GM12878 (cell line): ENCODE results near the gene C7orf33. TPM values are rescaled to one million over a fixed set of nuclear protein-coding genes. Genes with fewer than 3 reads are reported as not detected.

Source experiments
- ATAC-seq: fragments of 200-7000 bp; cut with Tn5 transposase; 3 replicates; pipeline ENCODE4 v1.9.1; 2020; ENCODE audit warnings: mild to moderate bottlenecking, moderate library complexity
- BruUV-seq: library from RNA; stranded (reverse); fragments of 400-500 nt; replicated peaks from 2 replicates; lab custom pipeline; 2021; lab: Mats Ljungman, UMichigan
- CTCF ChIA-PET: fragments of 300-600 bp; sonication (Branson Sonifier 250); formaldehyde crosslinking; extraction: SDS; loops from one replicate; lab custom pipeline; 2021; ENCODE audit warnings: inconsistent platforms; lab: Yijun Ruan, JAX
- POLR2A ChIA-PET: fragments of 350-600 bp; formaldehyde crosslinking; extraction: SDS; loops from one replicate; lab custom pipeline; 2021; ENCODE audit warnings: inconsistent platforms; lab: Charles Lee
- RAD21 ChIA-PET: fragments of 300-600 bp; sonication (Branson Sonifier 250); formaldehyde crosslinking; loops from one replicate; lab custom pipeline; 2023; ENCODE audit warnings: antibody characterized with exemption; ENCODE audit not compliant: unreplicated experiment; lab: Charles Lee
- SMC1A ChIA-PET: fragments of 300-600 bp; sonication (Branson Sonifier 250); formaldehyde crosslinking; loops from one replicate; lab custom pipeline; 2023; ENCODE audit not compliant: unreplicated experiment, uncharacterized antibody; lab: Charles Lee
- DNase-seq: peaks from one replicate; pipeline ENCODE4 v3.0.0-alpha.2; 2011; ENCODE audit warnings: low read depth, low spot score
- FAIRE-seq: peaks from 3 replicates; lab custom pipeline; 2011; peaks lifted over from hg19 to GRCh38; lab: Jason Lieb, UNC
- H2AFZ ChIP-seq: 2 replicates; pipeline ENCODE4 v1.6.0; 2011; ENCODE audit warnings: low read depth, low read length, control low read depth; ENCODE audit not compliant: control insufficient read depth
- H3K27ac ChIP-seq: 2 replicates; pipeline ENCODE4 v1.5.1; 2011; ENCODE audit warnings: control low read depth; ENCODE audit not compliant: control insufficient read depth, insufficient read depth
- H3K27me3 ChIP-seq, 2 experiments: replicated peaks in 1 of 2; 2 replicates each; pipeline versions ENCODE4 v1.6.0 to v1.6.1; 2011; ENCODE audit warnings: low read length in 1 of 2; ENCODE audit not compliant: control insufficient read depth in 2 of 2, insufficient read depth in 2 of 2
- H3K36me3 ChIP-seq, 2 experiments: 2 replicates each; pipeline ENCODE4 v1.5.1; 2011; ENCODE audit warnings: low read length in 1 of 2; ENCODE audit not compliant: control insufficient read depth in 2 of 2, insufficient read depth in 2 of 2
- H3K4me1 ChIP-seq: 2 replicates; pipeline ENCODE4 v1.6.1; 2011; ENCODE audit warnings: mild to moderate bottlenecking, low read length, moderate library complexity, mixed read lengths; ENCODE audit not compliant: control insufficient read depth, insufficient read depth
- H3K4me2 ChIP-seq: 2 replicates; pipeline ENCODE4 v1.6.0; 2011; ENCODE audit warnings: control low read depth; ENCODE audit not compliant: control insufficient read depth, insufficient read depth
- H3K4me3 ChIP-seq: fragments of 200-600 bp; sonication (generic); 2 replicates; pipeline ENCODE4 v1.5.1; 2016
- H3K79me2 ChIP-seq: 2 replicates; pipeline ENCODE4 v1.6.0; 2011; ENCODE audit warnings: low read length; ENCODE audit not compliant: control insufficient read depth, insufficient read depth
- H3K9ac ChIP-seq: 2 replicates; pipeline ENCODE4 v1.8.0; 2011; ENCODE audit warnings: low read length, control low read depth, mixed read lengths; ENCODE audit not compliant: control insufficient read depth, insufficient read depth
- H3K9me3 ChIP-seq: replicated peaks from 3 replicates; pipeline ENCODE4 v1.5.1; 2011; ENCODE audit warnings: mild to moderate bottlenecking, low read length; ENCODE audit not compliant: control insufficient read depth, insufficient read depth
- H4K20me1 ChIP-seq: 2 replicates; pipeline ENCODE4 v1.6.0; 2011; ENCODE audit not compliant: control insufficient read depth, insufficient read depth
- ASH2L ChIP-seq: fragments of 300-600, 200-600 bp; sonication (generic); IDR thresholded peaks from 2 replicates; pipeline ENCODE4 v1.6.1; 2017; ENCODE audit warnings: low read depth, mild to moderate bottlenecking, borderline replicate concordance
- CHD4 ChIP-seq: fragments of 200-600 bp; sonication (generic); IDR thresholded peaks from 2 replicates; pipeline ENCODE4 v1.6.1; 2016; ENCODE audit warnings: mild to moderate bottlenecking
- E2F4 ChIP-seq: IDR thresholded peaks from 2 replicates; pipeline ENCODE4 v1.6.1; 2012; ENCODE audit warnings: low read depth, low read length, improper control_type of control experiment
- E2F8 ChIP-seq: fragments of 450-650 bp; IDR thresholded peaks from 2 replicates; pipeline ENCODE4 v1.6.1; 2018; ENCODE audit warnings: mild to moderate bottlenecking, low read depth, moderate library complexity; ENCODE audit not compliant: partially characterized antibody
- ETV6 ChIP-seq, 2 experiments: fragments of 450-650 bp in 1 of 2; IDR thresholded peaks in 1 of 2; conservative IDR thresholded peaks in 1 of 2; 2 replicates each; pipeline ENCODE4 v1.6.1; 2014; ENCODE audit warnings: antibody characterized with exemption in 1 of 2, borderline replicate concordance in 1 of 2, low read depth in 1 of 2, mild to moderate bottlenecking in 1 of 2, moderate library complexity in 1 of 2
- FOXK2 ChIP-seq: fragments of 450-650 bp; IDR thresholded peaks from 2 replicates; pipeline ENCODE4 v1.6.1; 2017; ENCODE audit warnings: mild to moderate bottlenecking, moderate library complexity
- GATAD2B ChIP-seq: fragments of 450-650 bp; conservative IDR thresholded peaks from 2 replicates; pipeline ENCODE4 v1.6.1; 2017; ENCODE audit warnings: low read depth, mild to moderate bottlenecking, moderate library complexity
- IKZF1 ChIP-seq: fragments of 450-650 bp; conservative IDR thresholded peaks from 2 replicates; pipeline ENCODE4 v1.6.1; 2017; ENCODE audit warnings: antibody characterized with exemption, mild to moderate bottlenecking
- MLLT1 ChIP-seq: fragments of 450-650 bp; IDR thresholded peaks from 2 replicates; pipeline ENCODE4 v1.6.1; 2016; ENCODE audit warnings: mild to moderate bottlenecking
- NR2C1 ChIP-seq: fragments of 450-650 bp; IDR thresholded peaks from 2 replicates; pipeline ENCODE4 v1.6.1; 2017; ENCODE audit warnings: antibody characterized with exemption, mild to moderate bottlenecking, moderate library complexity
- NR2F1 ChIP-seq: fragments of 450-650 bp; conservative IDR thresholded peaks from 2 replicates; pipeline ENCODE4 v1.6.1; 2017; ENCODE audit warnings: mild to moderate bottlenecking
- RB1 ChIP-seq: fragments of 450-650 bp; formaldehyde crosslinking; IDR thresholded peaks from 2 replicates; pipeline ENCODE4 v1.6.1; 2017; ENCODE audit warnings: mild to moderate bottlenecking, borderline replicate concordance
- RELB ChIP-seq: fragments of 450-650 bp; IDR thresholded peaks from 2 replicates; pipeline ENCODE4 v1.6.1; 2017; ENCODE audit warnings: low read depth, mild to moderate bottlenecking, moderate library complexity
- SIN3A ChIP-seq: IDR thresholded peaks from 2 replicates; pipeline ENCODE4 v1.6.1; 2012; ENCODE audit warnings: low read depth, low read length, improper control_type of control experiment
- TCF12 ChIP-seq: IDR thresholded peaks from 2 replicates; pipeline ENCODE4 v1.6.1; 2011; ENCODE audit warnings: low read depth, mild to moderate bottlenecking, low read length
- WGBS: methylation state at CpG from one replicate; pipeline ENCODE4 v1.1.6; 2016; ENCODE audit warnings: low lambda C conversion rate; ENCODE audit not compliant: insufficient replicate concordance, insufficient coverage; ENCODE audit errors: missing lambda C conversion rate; 5-methylcytosine and 5-hydroxymethylcytosine counted together
- in situ Hi-C: fragments of 300-500 bp; cut with MboI; formaldehyde crosslinking; loops from 9 replicates; pipeline ENCODE4 v1.14.3; 2018; ENCODE audit warnings: mixed read lengths
- intact Hi-C: fragments of 100-400 bp; cut with micrococcal nuclease; formaldehyde crosslinking; loops from one replicate; pipeline ENCODE4 v1.14.2; 2022; ENCODE audit not compliant: unreplicated experiment
- polyA plus RNA-seq, 11 experiments: library from polyadenylated mRNA; depleted of rRNA in 4 of 11; unstranded in 6 of 11; stranded (reverse) in 5 of 11; fragments of >200 nt; fragmentation: Nextera tagmentation in 4 of 11; fragmentation: Illumina TruSeq in 1 of 11; extraction: Ambion mirVana in 4 of 11; extraction: Trizol in 1 of 11; gene quantifications; 1 replicate in 1 of 11; 2 replicates in 10 of 11; pipeline versions ENCODE4 v1.2.1 to v1.2.3, GENCODE V29; 2011 to 2016; ENCODE audit warnings: inconsistent platforms in 2 of 11, missing spikeins in 2 of 11, low read depth in 1 of 11
- total RNA-seq, 4 experiments: library from RNA; depleted of rRNA in 3 of 4; stranded (reverse); fragments of >200 nt in 3 of 4; fragmentation: Illumina TruSeq in 1 of 4; extraction: Trizol in 1 of 4; gene quantifications; 2 replicates each; pipeline versions ENCODE4 v1.2.1 to v1.2.3, GENCODE V29; 2013 to 2021

Gene C7orf33
- total and polyA plus RNA-seq, 10 of the 15 experiments (the other 5 are each of a cell fraction or from before 2014, with no cell fraction given) = not detected

GRCh38 chr7:148645898-148646297 lies 55.3 kb downstream of the C7orf33 start:
- no peaks in the 10 kb centered on the region for H3K36me3 ChIP-seq
- no peak overlapping the region for H3K4me3 ChIP-seq
- ATAC-seq = no peak
- FAIRE-seq = no peak
- no TSS peak for BruUV-seq
- in situ Hi-C loops (no loop called here), intact Hi-C loops (no loop called here)
- no peaks in the 10 kb centered on the region for H3K9me3 ChIP-seq
- H3K27me3 ChIP-seq = peaks cover 0 to 2% of the 10 kb centered on the region in 2 experiments; a peak in 2 of 4 replicates
- H3K4me2 ChIP-seq = no peak overlapping the region
- ChIA-PET SMC1A (no interaction called here), RAD21 (no interaction called here), POLR2A (no interaction called here), CTCF (no interaction called here)
- H4K20me1 ChIP-seq = no peaks in the 10 kb centered on the region
- no peak overlapping the region for H3K27ac ChIP-seq
- H2AFZ ChIP-seq = no peak overlapping the region
- no peak overlapping the region for H3K9ac ChIP-seq
- WGBS = 0% methylated on average over 2 of the region's 2 CpGs
- DNase-seq = no peak
- no peaks in the 10 kb centered on the region for H3K4me1 ChIP-seq
- no peaks in the 10 kb centered on the region for H3K79me2 ChIP-seq
- no peak for TF ChIP-seq MLLT1
- TF ChIP-seq IKZF1 = no peak
- no peak for TF ChIP-seq ASH2L
- no peak for TF ChIP-seq SIN3A
- no peak for TF ChIP-seq GATAD2B
- no peak for TF ChIP-seq ETV6 (conservative IDR thresholded peaks at IDR 0.05 in 1 of 2, IDR thresholded peaks at IDR 0.05 in 1 of 2; ENCODE audit: borderline replicate concordance in 1 of 2, low read depth in 1 of 2)
- no peak for TF ChIP-seq RELB
- no peak for TF ChIP-seq E2F4
- TF ChIP-seq TCF12 = no peak
- TF ChIP-seq NR2F1 = no peak
- TF ChIP-seq E2F8 = no peak
- TF ChIP-seq FOXK2 = no peak
- no peak for TF ChIP-seq CHD4
- no peak for TF ChIP-seq RB1
- TF ChIP-seq NR2C1 = no peak
